Sigmoid colon (tissue), 4 donors: ENCODE results near the gene RNF151.

ENCODE experiments used
- POLR2A ChIP-seq, 2 donors: fragments of 450-650 bp; IDR thresholded peaks; one replicate each; pipeline ENCODE4 v1.6.1; 2016; ENCODE audit warnings: antibody characterized with exemption in 2 of 2, mild to moderate bottlenecking in 2 of 2, moderate library complexity in 2 of 2
- POLR2AphosphoS5 ChIP-seq, 4 donors: sonication (generic); formaldehyde crosslinking; IDR thresholded peaks; one replicate each; pipeline ENCODE4 v1.6.1; 2017; ENCODE audit warnings: antibody characterized with exemption in 4 of 4
- TF ChIP-seq, protein P1 (sequence below), 4 experiments: fragments of 450-650 bp in 3 of 4; fragments of 200-600 bp in 1 of 4; IDR thresholded peaks; one replicate each; pipeline ENCODE4 v1.5.1; 2016 to 2019; ENCODE audit warnings: antibody characterized with exemption in 4 of 4, mild to moderate bottlenecking in 3 of 4, moderate library complexity in 2 of 4

GRCh38 chr16:2009164-2009711, 42.6 kb downstream of the RNF151 start:
- TF ChIP-seq, protein P1, sequence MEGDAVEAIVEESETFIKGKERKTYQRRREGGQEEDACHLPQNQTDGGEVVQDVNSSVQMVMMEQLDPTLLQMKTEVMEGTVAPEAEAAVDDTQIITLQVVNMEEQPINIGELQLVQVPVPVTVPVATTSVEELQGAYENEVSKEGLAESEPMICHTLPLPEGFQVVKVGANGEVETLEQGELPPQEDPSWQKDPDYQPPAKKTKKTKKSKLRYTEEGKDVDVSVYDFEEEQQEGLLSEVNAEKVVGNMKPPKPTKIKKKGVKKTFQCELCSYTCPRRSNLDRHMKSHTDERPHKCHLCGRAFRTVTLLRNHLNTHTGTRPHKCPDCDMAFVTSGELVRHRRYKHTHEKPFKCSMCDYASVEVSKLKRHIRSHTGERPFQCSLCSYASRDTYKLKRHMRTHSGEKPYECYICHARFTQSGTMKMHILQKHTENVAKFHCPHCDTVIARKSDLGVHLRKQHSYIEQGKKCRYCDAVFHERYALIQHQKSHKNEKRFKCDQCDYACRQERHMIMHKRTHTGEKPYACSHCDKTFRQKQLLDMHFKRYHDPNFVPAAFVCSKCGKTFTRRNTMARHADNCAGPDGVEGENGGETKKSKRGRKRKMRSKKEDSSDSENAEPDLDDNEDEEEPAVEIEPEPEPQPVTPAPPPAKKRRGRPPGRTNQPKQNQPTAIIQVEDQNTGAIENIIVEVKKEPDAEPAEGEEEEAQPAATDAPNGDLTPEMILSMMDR (IDR thresholded peaks at IDR 0.05), result no peak
- TF ChIP-seq POLR2AphosphoS5 (IDR thresholded peaks at IDR 0.05) (no peak), POLR2A (IDR thresholded peaks at IDR 0.05) (no peak)
